GM12892 (cell line): Measurements from ENCODE around the gene JAZF1.

ENCODE experiments used
- POLR2A ChIP-seq: IDR thresholded peaks from 2 replicates; pipeline ENCODE4 v1.6.1; 2011; ENCODE audit warnings: low read depth, low read length, control low read depth
- POLR2AphosphoS5 ChIP-seq: IDR thresholded peaks from 2 replicates; pipeline ENCODE4 v1.6.1; 2011; ENCODE audit warnings: low read depth, low read length, control low read depth
- TAF1 ChIP-seq: IDR thresholded peaks from 2 replicates; pipeline ENCODE4 v1.6.1; 2011; ENCODE audit warnings: low read depth, mild to moderate bottlenecking, control low read depth, low read length, borderline replicate concordance

DNA sequence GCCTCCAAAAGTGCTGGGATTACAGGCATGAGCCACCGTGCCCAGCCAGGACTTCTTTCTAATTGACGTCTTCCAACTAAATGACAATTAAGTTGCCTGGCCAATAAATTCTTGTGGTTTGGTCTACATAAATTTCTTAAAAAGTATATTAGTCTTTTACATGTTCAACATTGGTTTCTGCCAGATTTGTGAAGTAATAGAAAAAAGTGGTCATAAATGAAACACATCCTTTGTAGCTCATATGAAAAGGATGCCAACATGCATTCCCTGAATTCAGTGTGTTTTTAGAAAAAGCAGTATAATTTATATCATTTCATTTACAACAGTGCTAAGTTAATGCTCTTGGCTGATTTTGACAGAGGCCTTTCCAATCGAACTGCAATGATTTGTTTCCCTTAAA lies 225.6 kb downstream of the JAZF1 start:
- no peak for TF ChIP-seq POLR2A
- TF ChIP-seq POLR2AphosphoS5 = no peak
- no peak for TF ChIP-seq TAF1
